Fibroblast of the conjunctiva (primary cell): ENCODE measurements around the gene GRK1.
A peak's percentile ranks its signal among the peaks of the same experiment; 100 is the strongest.
"Not testable (repeated sequence)": the region's sequence is repeated elsewhere in the genome, so short reads cannot be mapped to it uniquely, and the experiment has no call there.

ENCODE experiments used
- DNase-seq: peaks from one replicate; pipeline ENCODE4 v3.0.0-alpha.2; 2010; ENCODE audit warnings: low read depth

The GRK1 gene

GRCh38 chr13:113665597-113666328 is 1.3 kb upstream of the GRK1 start:
- no peak for DNase-seq

DNA sequence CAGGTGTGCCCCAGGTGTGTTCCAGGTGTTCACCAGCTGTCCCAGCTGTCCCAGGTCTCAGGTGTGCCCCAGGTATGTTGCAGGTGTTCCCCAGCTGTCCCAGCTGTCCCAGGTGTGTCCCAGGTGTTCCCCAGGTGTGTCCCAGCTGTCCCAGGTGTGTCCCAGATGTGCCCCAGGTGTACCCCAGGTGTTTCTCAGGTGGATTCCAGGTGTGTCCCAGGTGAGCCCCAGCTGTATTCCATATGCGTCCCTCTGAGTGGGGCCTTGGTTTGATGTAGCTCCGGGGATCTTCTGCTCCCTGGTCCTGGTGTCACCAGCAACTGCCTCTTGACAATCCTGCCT is 719 bp upstream of the GRK1 start:
- DNase-seq = no peak

GRCh38 chr13:113667771-113668490 is 912 bp downstream of the GRK1 start:
- DNase-seq = no peak

- DNase-seq = no peak
Measured at GRCh38 chr13:113668491-113668971, 1.5 kb downstream of the GRK1 start.

- DNase-seq = no peak
Measured at GRCh38 chr13:113669231-113669754, 2.3 kb downstream of the GRK1 start.

GRCh38 chr13:113669755-113670341 is 2.8 kb downstream of the GRK1 start:
- DNase-seq = no peak

DNA sequence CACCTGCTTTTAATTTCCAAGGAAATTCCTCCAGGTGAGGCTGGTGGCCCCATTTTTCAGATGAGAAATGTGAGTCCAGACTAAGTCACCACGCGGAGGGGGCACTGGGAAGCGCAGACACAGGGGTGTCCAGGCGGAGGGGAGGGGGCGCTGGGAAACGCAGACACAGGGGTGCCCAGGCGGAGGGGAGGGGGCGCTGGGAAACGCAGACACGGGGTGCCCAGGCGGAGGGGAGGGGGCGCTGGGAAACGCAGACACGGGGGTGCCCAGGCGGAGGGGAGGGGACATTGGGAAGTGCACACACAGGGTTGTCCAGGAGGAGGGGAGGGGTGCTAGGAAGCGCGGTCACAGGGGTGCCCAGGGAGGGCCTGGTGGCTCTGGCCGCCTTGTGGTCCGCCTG is 3.5 kb downstream of the GRK1 start:
- DNase-seq = no peak

- no peak for DNase-seq
Measured at GRCh38 chr13:113671066-113672001, 4.3 kb downstream of the GRK1 start.

- no peak for DNase-seq
Measured at GRCh38 chr13:113672002-113672651, 5.1 kb downstream of the GRK1 start.

DNA sequence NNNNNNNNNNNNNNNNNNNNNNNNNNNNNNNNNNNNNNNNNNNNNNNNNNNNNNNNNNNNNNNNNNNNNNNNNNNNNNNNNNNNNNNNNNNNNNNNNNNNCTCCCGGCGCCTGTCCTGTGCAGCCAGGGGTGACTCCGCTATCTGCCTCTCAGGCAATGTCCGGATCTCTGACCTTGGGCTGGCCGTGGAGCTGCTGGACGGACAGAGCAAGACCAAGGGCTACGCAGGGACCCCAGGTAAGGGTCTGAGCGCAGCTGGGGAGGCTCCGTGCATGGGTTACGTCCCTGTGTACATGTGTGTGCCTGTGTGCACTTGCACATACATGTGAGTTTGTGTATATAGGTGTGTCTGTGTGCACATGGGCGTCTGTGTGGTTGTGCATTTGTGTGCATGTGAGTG is 55.9 kb downstream of the GRK1 start:
- DNase-seq = no peak

DNA sequence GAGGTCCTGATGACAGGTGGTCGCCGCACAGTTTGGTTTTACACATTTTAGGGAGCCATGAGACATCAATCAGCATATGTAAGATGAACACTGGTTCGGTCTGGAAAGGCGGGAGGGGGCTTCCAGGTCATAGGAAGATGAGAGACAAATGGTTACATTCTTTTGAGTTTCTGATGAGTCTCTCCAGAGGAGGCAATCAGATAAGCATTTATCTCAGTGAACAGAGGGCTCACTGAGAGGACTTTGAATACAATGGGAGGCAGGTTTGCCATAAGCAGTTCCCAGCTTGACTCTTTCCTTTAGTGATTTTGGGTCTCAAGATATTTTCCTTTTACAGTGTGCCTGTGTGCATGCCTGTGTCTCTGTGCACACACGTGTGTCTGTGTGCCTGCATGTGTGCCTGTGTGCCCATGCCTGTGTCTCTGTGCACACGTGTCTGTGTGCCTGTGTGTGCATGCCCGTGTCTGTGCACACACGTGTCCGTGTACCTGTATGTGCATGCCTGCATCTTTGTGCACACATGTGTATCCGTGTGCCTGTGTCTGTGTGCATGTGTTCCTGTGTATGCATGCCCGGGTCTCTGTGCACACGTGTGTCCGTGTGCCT is 56.5 kb downstream of the GRK1 start:
- DNase-seq = no peak

- DNase-seq = no peak
Measured at GRCh38 chr13:113724016-113724758, 57.2 kb downstream of the GRK1 start.

DNA sequence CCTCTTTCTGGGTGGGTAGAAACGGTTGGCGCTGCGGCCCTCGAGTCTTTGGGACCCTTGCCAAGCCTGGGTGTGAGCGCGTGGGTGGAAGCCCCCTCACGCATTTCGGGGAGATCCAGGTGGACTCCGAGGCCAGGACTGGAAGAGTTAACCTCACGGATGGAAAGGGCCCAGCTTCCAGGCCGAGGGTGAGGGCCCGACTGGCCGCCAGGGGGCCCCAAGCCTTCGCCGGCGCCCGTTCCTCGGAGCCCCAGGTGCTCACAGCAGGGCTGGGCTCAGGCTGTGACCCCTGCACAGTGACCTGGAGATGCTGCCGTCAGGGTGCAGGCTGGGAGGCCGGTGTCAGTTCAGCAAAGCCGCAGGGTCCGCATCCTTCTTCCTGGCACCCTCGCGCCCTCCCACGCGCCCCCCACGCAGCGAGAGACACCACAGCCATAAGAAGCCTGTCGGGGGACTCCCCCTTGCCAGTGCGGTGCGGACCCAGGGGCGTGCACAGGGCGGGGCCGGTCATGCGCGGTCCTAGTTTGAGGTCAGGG is 57.8 kb downstream of the GRK1 start:
- DNase-seq = peak; percentile 24

DNA sequence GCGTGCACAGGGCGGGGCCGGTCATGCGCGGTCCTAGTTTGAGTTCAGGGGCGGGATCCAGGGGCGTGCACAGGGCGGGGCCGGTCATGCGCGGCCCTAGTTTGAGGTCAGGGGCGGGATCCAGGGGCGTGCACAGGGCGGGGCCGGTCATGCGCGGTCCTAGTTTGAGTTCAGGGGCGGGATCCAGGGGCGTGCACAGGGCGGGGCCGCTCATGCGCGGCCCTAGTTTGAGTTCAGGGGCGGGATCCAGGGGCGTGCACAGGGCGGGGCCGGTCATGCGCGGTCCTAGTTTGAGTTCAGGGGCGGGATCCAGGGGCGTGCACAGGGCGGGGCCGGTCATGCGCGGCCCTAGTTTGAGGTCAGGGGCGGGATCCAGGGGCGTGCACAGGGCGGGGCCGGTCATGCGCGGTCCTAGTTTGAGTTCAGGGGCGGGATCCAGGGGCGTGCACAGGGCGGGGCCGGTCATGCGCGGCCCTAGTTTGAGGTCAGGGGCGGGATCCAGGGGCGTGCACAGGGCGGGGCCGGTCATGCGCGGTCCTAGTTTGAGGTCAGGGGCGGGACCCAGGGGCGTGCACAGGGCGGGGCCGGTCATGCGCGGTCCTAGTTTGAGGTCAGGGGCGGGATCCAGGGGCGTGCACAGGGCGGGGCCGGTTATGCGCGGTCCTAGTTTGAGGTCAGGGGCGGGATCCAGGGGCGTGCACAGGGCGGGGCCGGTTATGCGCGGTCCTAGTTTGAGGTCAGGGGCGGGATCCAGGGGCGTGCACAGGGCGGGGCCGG is 58.5 kb downstream of the GRK1 start:
- DNase-seq = not testable (repeated sequence)

GRCh38 chr13:113726106-113726821 is 59.2 kb downstream of the GRK1 start:
- DNase-seq = not testable (repeated sequence)

DNA sequence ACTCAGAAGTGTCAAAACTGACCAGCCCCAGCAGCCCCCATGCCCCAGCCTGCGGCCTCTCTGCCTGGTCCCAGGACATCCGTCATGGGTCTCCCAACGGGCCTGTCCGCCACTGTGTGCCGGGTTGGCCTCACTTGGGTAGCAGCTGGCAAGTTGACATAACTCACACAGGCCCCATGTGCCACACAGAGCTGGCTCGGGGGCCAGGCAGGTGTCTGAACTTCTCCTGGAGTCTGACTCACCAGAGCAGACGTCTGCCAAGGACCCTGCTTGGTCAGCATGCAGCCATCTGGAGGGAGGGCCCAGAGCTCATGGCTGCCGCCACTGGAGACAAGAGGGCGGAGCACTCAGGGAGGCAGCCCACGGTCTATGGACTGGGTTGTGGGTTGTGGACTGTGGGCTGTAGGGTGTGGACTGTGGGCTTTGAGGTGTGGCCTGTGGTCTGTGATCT is 60.0 kb downstream of the GRK1 start:
- DNase-seq = no peak

GRCh38 chr13:113728571-113729054 is 61.6 kb downstream of the GRK1 start:
- no peak for DNase-seq
